H1 (cell line): ENCODE results near the gene ABHD12. TPM values are rescaled to one million over a fixed set of nuclear protein-coding genes. Genes with fewer than 3 reads are reported as not detected.

Experiments
- CTCF ChIA-PET: fragments of 300-600 bp; sonication (Branson Sonifier 250); formaldehyde crosslinking; loops from one replicate; lab custom pipeline; 2021; ENCODE audit not compliant: partially characterized antibody; lab: Charles Lee
- POLR2A ChIA-PET: fragments of 300-600 bp; sonication (Branson Sonifier 250); formaldehyde crosslinking; loops from one replicate; lab custom pipeline; 2021; ENCODE audit warnings: inconsistent platforms; ENCODE audit not compliant: partially characterized antibody; lab: Charles Lee
- DNase-seq, 2 experiments: peaks; one replicate each; pipeline versions ENCODE4 v3.0.0 to v3.0.0-alpha.2; 2010 to 2022; ENCODE audit warnings: low spot score in 2 of 2, low read depth in 1 of 2, mixed read lengths in 1 of 2
- FAIRE-seq: peaks from 2 replicates; lab custom pipeline; 2011; peaks lifted over from hg19 to GRCh38; lab: Jason Lieb, UNC
- H2AFZ ChIP-seq: 2 replicates; pipeline ENCODE4 v1.8.1; 2012; ENCODE audit warnings: low read length, inconsistent platforms
- H2AK5ac ChIP-seq: 2 replicates; pipeline ENCODE4 v1.6.1; 2013; ENCODE audit warnings: low read depth, low read length
- H2BK120ac ChIP-seq: replicated peaks from 2 replicates; pipeline ENCODE3; 2013; ENCODE audit warnings: low read depth, low read length, inconsistent platforms
- H2BK12ac ChIP-seq: 2 replicates; pipeline ENCODE4 v1.6.1; 2013; ENCODE audit warnings: low read depth, low read length
- H2BK15ac ChIP-seq: 2 replicates; pipeline ENCODE4 v1.6.1; 2013; ENCODE audit warnings: low read length
- H2BK20ac ChIP-seq: 2 replicates; pipeline ENCODE4 v1.6.1; 2013; ENCODE audit warnings: low read length
- H2BK5ac ChIP-seq: 2 replicates; pipeline ENCODE4 v1.6.1; 2013; ENCODE audit warnings: low read depth, low read length
- H3K14ac ChIP-seq: 2 replicates; pipeline ENCODE4 v1.6.1; 2013; ENCODE audit warnings: inconsistent platforms; ENCODE audit not compliant: insufficient read length
- H3K18ac ChIP-seq: 2 replicates; pipeline ENCODE4 v1.6.1; 2013; ENCODE audit warnings: low read length; ENCODE audit errors: extremely low read depth
- H3K23ac ChIP-seq: 2 replicates; pipeline ENCODE4 v1.6.1; 2013; ENCODE audit warnings: inconsistent platforms; ENCODE audit not compliant: insufficient read length
- H3K23me2 ChIP-seq: 2 replicates; pipeline ENCODE4 v1.6.1; 2013; ENCODE audit warnings: low read depth, low read length
- H3K27ac ChIP-seq: 2 replicates; pipeline ENCODE4 v1.6.1; 2011; ENCODE audit warnings: low read depth, low read length, inconsistent platforms
- H3K27me3 ChIP-seq, 4 experiments: replicated peaks in 1 of 4; 1 replicate in 1 of 4; 2 replicates in 3 of 4; pipeline versions ENCODE4 v1.6.1 to v1.8.1; 2011 to 2013; ENCODE audit warnings: low read length in 3 of 4, mild to moderate bottlenecking in 3 of 4, inconsistent platforms in 2 of 4, mixed read lengths in 2 of 4, moderate library complexity in 1 of 4; ENCODE audit not compliant: control insufficient read depth in 3 of 4, insufficient read depth in 3 of 4; ENCODE audit errors: extremely low read depth in 1 of 4
- H3K36me3 ChIP-seq, 4 experiments: 2 replicates each; pipeline versions ENCODE4 v1.6.1 to v1.8.1; 2011 to 2013; ENCODE audit warnings: mild to moderate bottlenecking in 4 of 4, low read length in 3 of 4, moderate library complexity in 2 of 4, control low read depth in 1 of 4, inconsistent platforms in 1 of 4; ENCODE audit not compliant: insufficient read depth in 4 of 4, control insufficient read depth in 2 of 4
- H3K4ac ChIP-seq: replicated peaks from 2 replicates; pipeline ENCODE3; 2013; ENCODE audit warnings: low read length, low read depth, mixed read lengths, inconsistent platforms; ENCODE audit not compliant: insufficient read length
- H3K4me1 ChIP-seq, 4 experiments: replicated peaks in 1 of 4; 1 replicate in 1 of 4; 2 replicates in 3 of 4; pipeline versions ENCODE4 v1.6.1 to v1.8.1; 2011 to 2013; ENCODE audit warnings: low read length in 3 of 4, inconsistent platforms in 2 of 4, mixed read lengths in 1 of 4; ENCODE audit not compliant: insufficient read depth in 4 of 4, control insufficient read depth in 3 of 4
- H3K4me2 ChIP-seq, 2 experiments: 2 replicates each; pipeline versions ENCODE4 v1.6.1 to v1.8.1; 2011 to 2013; ENCODE audit warnings: low read depth in 2 of 2, low read length in 2 of 2, control low read depth in 1 of 2, inconsistent platforms in 1 of 2, mild to moderate bottlenecking in 1 of 2; ENCODE audit not compliant: insufficient read depth in 1 of 2
- H3K4me3 ChIP-seq, 4 experiments: fragments of 200-600, 300-600 bp in 1 of 4; sonication (generic), shearing (Covaris generic), sonication (Bioruptor Twin) in 1 of 4; 2 replicates each; pipeline versions ENCODE4 v1.5.1 to v1.8.1; 2011 to 2016; ENCODE audit warnings: low read length in 4 of 4, low read depth in 3 of 4, control low read depth in 2 of 4, inconsistent platforms in 2 of 4, mild to moderate bottlenecking in 2 of 4, mixed read lengths in 1 of 4, moderate library complexity in 1 of 4; ENCODE audit not compliant: insufficient read depth in 2 of 4; ENCODE audit errors: extremely low read depth in 1 of 4
- H3K56ac ChIP-seq: replicated peaks from 2 replicates; pipeline ENCODE3; 2013; ENCODE audit warnings: low read depth, mild to moderate bottlenecking, mixed read lengths, low read length, inconsistent platforms; ENCODE audit not compliant: insufficient read length
- H3K79me1 ChIP-seq: 2 replicates; pipeline ENCODE4 v1.6.1; 2013; ENCODE audit warnings: low read depth, low read length, control low read depth
- H3K79me2 ChIP-seq, 2 experiments: 2 replicates each; pipeline versions ENCODE4 v1.6.1 to v1.8.1; 2012 to 2013; ENCODE audit warnings: low read length in 2 of 2, mild to moderate bottlenecking in 2 of 2, inconsistent platforms in 1 of 2; ENCODE audit not compliant: insufficient read depth in 2 of 2, control insufficient read depth in 1 of 2
- H3K9ac ChIP-seq, 4 experiments: replicated peaks in 1 of 4; 1 replicate in 1 of 4; 2 replicates in 3 of 4; pipeline versions ENCODE4 v1.6.1 to v1.8.1; 2011 to 2013; ENCODE audit warnings: low read depth in 3 of 4, low read length in 3 of 4, control low read depth in 2 of 4, mild to moderate bottlenecking in 2 of 4, moderate library complexity in 2 of 4, inconsistent platforms in 1 of 4; ENCODE audit errors: extremely low read depth in 1 of 4
- H3K9me3 ChIP-seq, 2 experiments: 2 replicates each; pipeline versions ENCODE4 v1.6.1 to v1.8.1; 2012 to 2013; ENCODE audit warnings: mild to moderate bottlenecking in 2 of 2, moderate library complexity in 2 of 2, control low read depth in 1 of 2, inconsistent platforms in 1 of 2, low read depth in 1 of 2, low read length in 1 of 2, mixed read lengths in 1 of 2; ENCODE audit not compliant: insufficient read depth in 2 of 2
- H4K20me1 ChIP-seq, 2 experiments: replicated peaks in 1 of 2; 2 replicates each; pipeline versions ENCODE3 to v1.8.1; 2011 to 2013; ENCODE audit warnings: inconsistent platforms in 2 of 2, low read length in 2 of 2, mild to moderate bottlenecking in 1 of 2; ENCODE audit not compliant: insufficient read depth in 2 of 2, control insufficient read depth in 1 of 2
- H4K5ac ChIP-seq: 2 replicates; pipeline ENCODE4 v1.6.1; 2013; ENCODE audit warnings: low read length, low read depth, mixed read lengths, inconsistent platforms; ENCODE audit not compliant: insufficient read length
- H4K8ac ChIP-seq: 2 replicates; pipeline ENCODE4 v1.8.0; 2013; ENCODE audit warnings: mild to moderate bottlenecking, moderate library complexity, low read length, inconsistent platforms; ENCODE audit not compliant: insufficient read depth; ENCODE audit errors: extremely low read depth
- H4K91ac ChIP-seq: replicated peaks from 2 replicates; pipeline ENCODE3; 2013; ENCODE audit warnings: low read length, mixed read lengths, inconsistent platforms; ENCODE audit not compliant: insufficient read length
- CBX5 ChIP-seq: fragments of 300-800, 300-1000 bp; sonication (generic); IDR thresholded peaks from 2 replicates; pipeline ENCODE4 v1.7.1; 2016; ENCODE audit warnings: antibody characterized with exemption, low read length, low read depth
- E2F6 ChIP-seq: IDR thresholded peaks from 2 replicates; pipeline ENCODE4 v1.6.1; 2012; ENCODE audit warnings: inconsistent platforms
- KDM1A ChIP-seq: fragments of 200-600, 300-600 bp; sonication (generic); IDR thresholded peaks from 2 replicates; pipeline ENCODE4 v1.7.1; 2016; ENCODE audit warnings: mild to moderate bottlenecking, low read length, borderline replicate concordance
- MAFK ChIP-seq: IDR thresholded peaks from 2 replicates; pipeline ENCODE4 v1.6.1; 2012; ENCODE audit warnings: low read depth, mild to moderate bottlenecking, improper control_type of control experiment, low read length
- POLR2A ChIP-seq, 2 experiments: IDR thresholded peaks; 1 replicate in 1 of 2; 2 replicates in 1 of 2; pipeline ENCODE4 v1.6.1; 2011; ENCODE audit warnings: low read depth in 2 of 2, low read length in 2 of 2, mild to moderate bottlenecking in 2 of 2; ENCODE audit errors: control extremely low read depth in 1 of 2
- RNF2 ChIP-seq: fragments of 200-900, 300-1000 bp; sonication (generic); IDR thresholded peaks from 2 replicates; pipeline ENCODE4 v1.7.1; 2016; ENCODE audit warnings: borderline replicate concordance, low read depth, mild to moderate bottlenecking, antibody characterized with exemption, low read length; ENCODE audit not compliant: poor library complexity, severe bottlenecking; ENCODE audit errors: missing control alignments
- TAF7 ChIP-seq: optimal IDR thresholded peaks from 2 replicates; pipeline ENCODE3; 2011; ENCODE audit warnings: low read depth, mild to moderate bottlenecking, inconsistent platforms, low read length, moderate library complexity, borderline replicate concordance
- TEAD4 ChIP-seq: IDR thresholded peaks from 2 replicates; pipeline ENCODE4 v1.6.1; 2012; ENCODE audit warnings: low read depth, low read length, inconsistent platforms, mixed read lengths
- WGBS, 2 experiments: shearing (Covaris generic) in 1 of 2; methylation state at CpG; one replicate each; pipeline versions ENCODE4 v1.1.6 to v1.1.7; 2013 to 2015; ENCODE audit warnings: low lambda C conversion rate in 2 of 2, mixed read lengths in 2 of 2, inconsistent platforms in 1 of 2, low coverage in 1 of 2, missing lambda C conversion rate in 1 of 2; ENCODE audit not compliant: insufficient replicate concordance in 2 of 2, insufficient coverage in 1 of 2, insufficient read length in 1 of 2; ENCODE audit errors: extremely low coverage in 1 of 2, missing lambda C conversion rate in 1 of 2; 5-methylcytosine and 5-hydroxymethylcytosine counted together
- polyA plus RNA-seq, 7 experiments: library from polyadenylated mRNA; depleted of rRNA in 3 of 7; stranded (reverse) in 5 of 7; unstranded in 2 of 7; fragments of >200 nt in 5 of 7; fragments of 200-250 nt in 2 of 7; gene quantifications; 1 replicate in 5 of 7; 2 replicates in 1 of 7; 4 replicates in 1 of 7; pipeline versions ENCODE4 v1.2.1 to v1.2.3, GENCODE V29; 2011 to 2013; ENCODE audit warnings: missing spikeins in 2 of 7, mixed read lengths in 2 of 7
- total RNA-seq: library from RNA; stranded (reverse); fragmentation: NEBNext Ultra II Directional; extraction: Animal tissue kit (Norgen Biotek cat#: 25700); gene quantifications from 2 replicates; pipeline ENCODE4 v1.2.1, GENCODE V29; 2021
- TF ChIP-seq, protein P1 (sequence below): IDR thresholded peaks from 2 replicates; pipeline ENCODE4 v1.6.1; 2012; ENCODE audit warnings: inconsistent platforms

The ABHD12 gene
- total and polyA plus RNA-seq, 2 of the 8 experiments (the other 6 are each of a cell fraction or from before 2014, with no cell fraction given), result 31.3 to 59.5 TPM

DNA sequence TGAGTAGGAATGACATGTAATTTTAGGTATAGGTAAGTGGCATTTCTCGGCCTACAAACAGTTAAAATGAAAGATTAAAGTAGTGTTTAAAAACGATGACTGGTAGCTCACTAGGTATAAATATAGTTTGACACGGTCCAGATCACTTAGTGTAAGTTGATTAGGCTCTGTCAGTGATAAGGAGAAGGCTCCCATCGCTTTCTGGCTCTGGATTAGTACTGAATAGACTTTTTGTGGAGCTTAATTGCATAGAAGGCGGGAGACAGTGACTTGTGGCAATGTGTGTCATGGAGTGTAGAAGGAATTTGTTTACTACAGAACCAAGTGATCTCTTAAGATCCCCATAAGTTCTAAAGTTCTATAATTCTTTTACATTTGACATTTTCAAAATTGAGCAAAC is 136.1 kb downstream of the ABHD12 start:
- Histone ChIP-seq H2BK12ac (no peak overlapping the region), H2AK5ac (no peak overlapping the region), H3K18ac (no peak overlapping the region), H3K4me3 (no peak overlapping the region), H3K4ac (no peak overlapping the region), H4K5ac (no peak overlapping the region), H3K79me1 (peaks cover 13% of the 10 kb centered on the region), H4K91ac (no peak overlapping the region), H2BK20ac (no peak overlapping the region), H2BK15ac (no peak overlapping the region)
- WGBS, 2 experiments, result 86% methylated on average over 5 of the region's 5 CpGs; no CpG with 5 or more reads in 1 of the 2 experiments
- CTCF ChIA-PET, result interaction anchor here (0.9 to 1.5 kb wide), 5 partner anchors 9 to 258 kb away, joined by 3 to 4 read pairs (median 3); no protein-coding TSS in a partner anchor
- TF ChIP-seq, protein P1, sequence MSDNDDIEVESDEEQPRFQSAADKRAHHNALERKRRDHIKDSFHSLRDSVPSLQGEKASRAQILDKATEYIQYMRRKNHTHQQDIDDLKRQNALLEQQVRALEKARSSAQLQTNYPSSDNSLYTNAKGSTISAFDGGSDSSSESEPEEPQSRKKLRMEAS, result no peak
- TF ChIP-seq KDM1A (no peak), TEAD4 (no peak), E2F6 (no peak), TAF7 (no peak), MAFK (no peak), RNF2 (no peak), POLR2A (IDR thresholded peaks at IDR 0.05; ENCODE audit: control extremely low read depth in 1 of 2, low read depth in 2 of 2, low read length in 2 of 2) (no peak), CBX5 (no peak)
- TF ChIP-seq, all 59 proteins: peak for 0
- no peak overlapping the region for H3K14ac ChIP-seq
- H3K36me3 ChIP-seq, result peaks cover 2 to 5% (median 2%) of the 10 kb centered on the region in 4 experiments; a peak in 2 of 8 replicates
- POLR2A ChIA-PET, result interaction anchor here (1.2 to 1.7 kb wide), 3 partner anchors 11 to 51 kb away, joined by 3 read pairs; no protein-coding TSS in a partner anchor
- DNase-seq (no peak), FAIRE-seq (no peak)
- no peak overlapping the region for H4K8ac ChIP-seq
- H3K79me2 ChIP-seq, result peaks cover 17 to 50% of the 10 kb centered on the region in 2 experiments
- no peak overlapping the region for H2AFZ ChIP-seq
- H2BK5ac ChIP-seq, result no peak overlapping the region
- no peak overlapping the region for H3K56ac ChIP-seq
- no peak overlapping the region for H3K27ac ChIP-seq
- H3K23me2 ChIP-seq, result no peaks in the 10 kb centered on the region
- no peak overlapping the region for H3K23ac ChIP-seq
- no peak overlapping the region for H3K4me2 ChIP-seq
- peaks cover 0 to 2% (median 0%) of the 10 kb centered on the region in 4 experiments; a peak in 1 of 7 replicates for H3K4me1 ChIP-seq
- no peaks in the 10 kb centered on the region for H3K27me3 ChIP-seq
- H3K9me3 ChIP-seq, result no peaks in the 10 kb centered on the region
- H4K20me1 ChIP-seq, result peaks cover 3 to 10% of the 10 kb centered on the region in 2 experiments
- no peak overlapping the region for H3K9ac ChIP-seq
- H2BK120ac ChIP-seq, result no peak overlapping the region
